GM15510 (cell line): Measurements from ENCODE around the gene CREB5.

Source experiments
- POLR2A ChIP-seq: IDR thresholded peaks from 3 replicates; pipeline ENCODE4 v1.6.1; 2011; ENCODE audit warnings: borderline replicate concordance; ENCODE audit not compliant: insufficient read length; ENCODE audit errors: extremely low read depth

The CREB5 gene

DNA sequence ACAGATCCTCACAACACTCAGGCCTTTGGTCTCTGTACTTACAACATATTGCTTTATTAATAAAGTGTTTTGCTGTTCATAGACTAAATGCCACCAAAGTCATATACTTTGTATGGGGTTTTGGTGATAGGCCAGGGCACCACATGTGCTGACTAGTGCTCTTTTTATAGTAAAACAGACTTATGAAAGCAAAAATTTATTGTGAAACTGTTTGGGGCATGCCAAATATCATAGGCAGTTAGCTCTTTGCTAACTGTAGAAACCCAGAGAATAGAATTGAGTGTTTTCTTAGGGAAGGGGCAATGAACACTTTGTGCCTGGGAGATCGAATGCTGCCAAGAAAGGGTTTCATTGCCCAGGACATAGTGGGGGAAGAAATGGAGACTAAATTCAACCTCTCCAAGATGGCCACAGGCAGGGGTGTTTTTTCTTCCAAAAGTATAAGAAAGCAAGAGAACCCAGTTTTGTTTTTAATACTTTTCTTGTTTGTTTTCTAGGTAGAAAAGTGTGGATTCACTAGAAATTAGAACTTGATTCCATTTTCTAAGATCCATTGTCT is 403.1 kb downstream of the CREB5 start:
- no peak for TF ChIP-seq POLR2A

DNA sequence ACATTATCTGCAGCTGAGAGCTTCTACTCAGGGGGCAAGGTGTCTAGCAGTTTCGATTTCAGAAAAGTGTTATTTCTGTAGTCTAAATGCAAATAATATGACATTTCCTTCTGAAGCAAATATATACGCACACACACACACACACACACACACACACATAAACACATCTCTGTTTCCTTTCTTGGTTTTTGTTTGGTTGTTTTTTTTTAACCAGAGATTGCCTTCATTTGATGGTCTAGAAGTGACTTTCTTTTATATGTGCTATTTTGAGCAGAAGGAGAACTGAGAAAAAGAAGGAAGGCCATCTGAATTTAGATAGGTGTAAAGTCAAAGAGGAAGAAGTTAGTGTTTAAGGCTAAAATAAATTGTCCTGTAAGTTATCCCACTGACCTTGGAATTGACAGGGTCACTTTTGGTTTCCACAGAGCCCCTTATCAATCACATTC is 403.6 kb downstream of the CREB5 start:
- TF ChIP-seq POLR2A: no peak

DNA sequence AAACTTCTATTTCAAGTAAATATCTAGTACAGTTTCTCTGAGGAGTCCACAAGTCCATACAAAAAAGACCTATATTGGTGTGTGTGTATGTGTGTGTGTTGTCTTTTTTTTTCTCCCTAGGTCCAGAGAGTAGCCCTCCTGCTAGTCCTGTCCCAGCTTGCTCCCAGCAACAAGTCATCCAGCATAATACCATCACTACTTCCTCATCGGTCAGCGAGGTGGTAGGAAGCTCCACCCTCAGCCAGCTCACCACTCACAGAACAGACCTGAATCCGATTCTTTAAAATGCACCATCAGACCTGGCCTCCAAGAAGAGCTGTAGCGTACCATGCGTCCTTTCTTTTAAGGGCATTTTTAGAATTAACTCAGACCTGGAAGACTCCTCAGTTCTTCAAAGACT is 406.7 kb downstream of the CREB5 start:
- no peak for TF ChIP-seq POLR2A

DNA sequence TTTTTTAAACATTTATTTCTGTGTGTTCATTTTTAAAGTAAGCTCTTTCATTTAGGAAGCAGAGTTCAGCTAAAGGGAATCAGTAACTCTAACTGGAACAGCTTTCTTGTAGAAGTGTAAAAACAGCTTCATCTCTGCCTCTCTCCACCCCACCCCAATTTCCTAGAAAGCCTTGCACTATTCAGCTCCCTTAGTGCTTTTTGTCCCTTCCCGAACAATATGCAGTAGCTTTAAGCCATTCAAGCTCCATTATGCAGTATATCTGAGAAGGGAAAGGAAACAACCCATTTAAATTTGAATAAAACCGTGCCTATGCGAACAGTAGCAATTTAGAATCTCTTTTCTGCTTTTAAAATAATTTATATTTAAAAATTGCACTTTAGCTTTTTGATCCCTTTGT is 411.3 kb downstream of the CREB5 start:
- TF ChIP-seq POLR2A: no peak

DNA sequence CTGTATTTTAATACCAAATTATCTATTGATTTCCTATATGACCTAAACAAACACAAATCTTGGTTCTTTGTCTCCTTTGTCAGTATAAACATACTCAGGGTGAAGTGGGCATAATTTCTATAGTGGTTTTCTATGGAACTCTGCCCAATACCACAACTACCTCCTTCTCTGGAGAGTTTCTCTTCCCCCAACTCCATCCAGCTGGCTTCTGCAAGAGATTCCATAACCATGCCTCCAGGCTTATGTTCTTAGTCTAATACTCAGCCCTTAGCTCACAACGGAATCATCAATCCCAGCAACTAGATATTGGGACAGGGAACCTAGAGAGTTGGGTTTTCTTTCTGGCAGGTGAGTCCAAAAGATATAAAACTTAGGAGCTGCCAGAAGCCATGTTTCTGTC is 418.5 kb downstream of the CREB5 start:
- no peak for TF ChIP-seq POLR2A

DNA sequence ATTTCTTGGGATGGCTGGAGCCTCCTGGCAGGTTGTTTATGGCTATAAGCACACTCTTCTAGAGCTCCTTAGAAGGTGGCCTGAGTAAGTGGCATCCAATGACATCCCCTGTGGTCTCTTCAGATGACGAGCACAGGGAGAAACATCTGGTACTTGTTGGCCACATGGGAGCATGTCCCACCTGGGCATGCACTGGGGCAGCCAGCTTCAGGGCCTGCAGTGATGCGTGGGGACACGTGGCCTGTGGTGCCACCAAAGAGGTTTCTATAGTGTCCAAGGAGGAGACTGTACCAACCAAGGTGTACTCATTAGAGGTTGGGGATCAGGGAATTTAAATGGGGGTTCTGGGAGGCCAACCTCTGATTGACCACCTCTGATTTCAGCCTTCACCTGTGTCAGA is 420.4 kb downstream of the CREB5 start:
- TF ChIP-seq POLR2A: no peak

DNA sequence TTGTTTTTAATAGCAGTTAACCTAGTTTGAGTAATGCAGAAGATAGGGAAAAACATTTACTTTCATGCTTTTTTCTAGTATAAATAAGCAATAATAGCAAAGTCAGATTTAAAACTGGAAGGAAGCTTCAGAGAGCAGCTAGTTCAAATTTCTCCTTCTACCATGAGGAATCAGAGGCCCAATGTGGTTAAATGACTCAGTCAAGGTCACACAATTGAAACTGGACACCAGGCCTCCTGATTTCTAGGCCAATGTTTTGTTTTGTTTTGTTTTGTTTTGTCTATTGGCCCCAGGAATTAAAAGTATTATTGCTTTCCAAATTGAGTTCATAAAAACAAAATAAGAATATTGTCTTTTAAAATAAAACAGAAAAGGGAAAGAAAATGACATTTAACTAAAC is 423.5 kb downstream of the CREB5 start:
- no peak for TF ChIP-seq POLR2A

DNA sequence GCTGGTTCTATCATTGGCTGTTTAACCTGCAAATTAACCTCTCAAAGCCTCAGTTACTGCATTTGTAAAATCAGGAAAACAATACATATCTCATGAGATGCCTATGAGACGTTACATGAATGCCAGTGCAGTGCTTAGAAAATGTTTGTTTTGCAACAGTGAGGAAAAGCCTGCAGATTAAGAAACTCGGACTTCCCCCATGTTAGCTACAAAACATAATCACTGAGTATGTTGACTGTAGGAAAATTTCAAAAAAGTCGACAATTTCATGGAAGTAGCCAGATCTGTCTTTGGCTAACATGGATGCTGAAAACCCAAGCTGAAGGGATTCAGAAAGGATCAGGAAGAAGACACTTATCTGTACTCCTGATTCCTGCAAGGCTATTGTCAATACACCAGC is 424.4 kb downstream of the CREB5 start:
- no peak for TF ChIP-seq POLR2A

DNA sequence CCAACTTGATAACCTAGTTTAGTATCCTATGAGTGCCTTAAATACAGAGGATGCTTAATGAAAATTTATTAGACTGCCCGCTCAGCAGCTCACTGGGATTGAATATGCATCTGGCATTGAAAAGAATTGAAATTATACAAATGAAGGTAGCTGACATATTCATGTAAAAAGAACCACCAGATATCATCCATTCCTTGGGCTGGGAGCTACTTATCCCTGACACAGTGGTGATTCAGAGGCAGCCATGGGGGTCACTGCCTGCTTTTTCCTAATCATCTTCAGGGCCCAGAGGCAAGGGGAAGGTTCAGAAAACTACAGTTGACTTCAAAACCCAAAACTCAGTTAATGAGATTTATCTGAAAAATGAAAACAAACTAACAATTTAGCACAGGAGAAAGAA is 424.9 kb downstream of the CREB5 start:
- TF ChIP-seq POLR2A: no peak

DNA sequence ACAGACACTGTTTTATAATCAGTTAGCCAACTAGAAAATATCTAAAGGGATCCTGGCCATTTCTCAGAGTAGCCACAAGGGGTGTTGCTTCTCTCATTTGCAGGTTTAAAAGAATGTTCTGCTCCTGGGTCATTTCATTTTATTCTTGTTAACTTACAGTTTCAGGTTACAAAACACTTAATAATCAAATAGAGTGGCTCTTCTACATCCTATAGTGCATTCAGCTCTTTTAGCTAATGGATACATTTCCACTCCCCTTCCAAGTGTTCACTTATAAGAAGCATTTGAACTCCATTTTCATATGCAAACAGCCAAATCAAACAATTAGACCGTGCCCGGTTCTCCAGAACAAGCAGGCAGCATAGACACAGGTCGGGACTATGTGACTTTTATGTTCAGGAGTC is 428.3 kb downstream of the CREB5 start:
- no peak for TF ChIP-seq POLR2A

DNA sequence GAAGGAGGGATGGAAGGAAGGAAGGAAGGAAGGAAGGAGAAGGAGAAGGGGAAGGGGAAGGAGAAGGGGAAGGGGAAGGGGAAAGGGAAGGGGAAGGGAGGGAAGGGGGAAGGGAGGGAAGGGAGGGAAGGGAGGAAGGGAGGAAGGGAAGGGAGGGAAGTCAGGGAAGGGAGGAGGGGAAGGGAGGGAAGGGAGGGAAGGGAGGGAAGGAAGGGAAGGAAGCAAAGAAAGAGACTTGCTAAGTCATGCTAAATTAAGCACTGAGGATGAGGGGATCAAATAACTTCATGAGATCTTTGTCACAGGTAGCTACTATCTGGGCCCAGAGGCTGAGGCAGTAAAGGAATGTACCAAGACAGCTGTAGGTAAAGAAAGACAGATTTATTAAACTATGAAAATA is 429.4 kb downstream of the CREB5 start:
- TF ChIP-seq POLR2A: no peak

DNA sequence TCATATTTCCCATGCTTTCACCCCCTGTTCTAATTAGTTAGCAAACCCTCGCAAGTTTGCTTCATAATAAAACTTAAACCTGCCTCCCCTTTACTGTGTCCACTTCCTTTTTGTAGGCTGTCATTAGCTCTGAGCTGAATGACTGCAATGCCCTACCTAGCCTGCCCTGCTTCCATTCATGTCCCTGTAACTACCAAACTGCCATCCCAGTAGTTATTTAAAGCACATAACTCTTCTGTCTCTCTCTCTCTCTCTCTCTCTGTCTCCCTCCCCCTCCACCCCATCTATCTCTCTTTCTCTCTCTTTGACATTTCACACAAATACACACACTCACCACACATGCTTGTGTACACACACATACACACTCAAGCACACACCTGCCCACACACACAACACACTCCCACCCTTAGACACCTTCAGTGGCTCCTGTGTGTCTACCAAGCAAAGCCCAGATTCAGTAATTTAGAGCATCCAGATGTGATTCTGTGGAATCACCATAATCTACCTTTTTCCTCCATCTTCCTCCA is 430.5 kb downstream of the CREB5 start:
- TF ChIP-seq POLR2A: no peak

DNA sequence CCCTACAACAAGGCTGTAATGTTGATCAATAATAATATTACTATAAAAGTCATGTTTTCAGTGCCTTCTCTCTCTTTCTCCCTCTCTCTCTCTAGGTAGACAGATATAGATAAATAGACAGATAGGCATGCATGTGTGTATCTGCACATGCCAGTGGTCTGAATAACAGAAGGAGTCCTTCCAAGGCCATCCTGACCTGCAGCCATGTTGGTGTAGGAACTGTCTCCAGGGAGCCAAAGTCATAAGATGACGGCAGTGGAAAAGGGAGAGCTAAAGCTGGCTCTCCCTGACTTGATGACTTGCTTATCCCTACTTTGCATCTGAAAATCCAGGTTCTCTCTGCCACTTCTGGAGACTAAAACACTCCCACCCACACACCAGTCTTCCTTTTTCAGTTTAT is 432.8 kb downstream of the CREB5 start:
- TF ChIP-seq POLR2A: no peak

DNA sequence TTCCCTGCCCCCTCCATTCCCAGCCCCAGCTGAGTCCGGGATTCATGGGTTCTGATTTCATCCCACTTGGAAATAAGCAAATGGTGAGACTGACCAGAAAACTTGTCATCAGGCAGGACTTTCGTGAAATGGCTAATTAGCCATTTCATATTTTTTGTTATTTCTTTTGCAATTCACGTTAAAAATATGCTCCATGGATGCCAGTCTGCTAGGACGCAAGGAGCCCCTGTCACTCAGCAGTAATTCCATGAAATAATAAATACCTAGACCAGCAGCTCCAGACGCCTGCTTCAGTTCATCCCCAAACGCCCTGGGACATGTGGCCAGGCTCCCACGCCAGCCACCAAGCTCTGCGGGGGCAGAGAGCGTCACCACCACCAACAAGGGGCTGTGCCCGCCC is 434.9 kb downstream of the CREB5 start:
- no peak for TF ChIP-seq POLR2A

DNA sequence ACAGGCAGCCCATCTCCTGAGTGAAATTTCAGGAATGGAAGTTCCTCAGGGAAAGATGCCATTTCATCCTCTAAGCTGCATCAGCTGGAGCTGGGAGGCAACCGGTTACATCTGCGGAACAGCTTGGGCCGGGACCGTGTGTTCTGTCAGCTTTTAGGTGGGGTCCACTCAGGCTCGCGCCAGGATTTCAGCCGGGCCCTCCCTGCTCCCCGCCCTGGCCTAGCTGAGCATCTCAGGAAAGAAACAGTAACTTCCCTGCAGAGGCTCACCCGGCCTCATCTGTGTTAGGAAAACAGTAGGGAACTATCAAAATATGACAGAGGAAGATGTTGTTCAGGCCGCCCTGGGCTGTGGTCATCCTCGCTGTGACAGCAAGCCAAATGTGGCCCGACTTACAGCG is 435.4 kb downstream of the CREB5 start:
- no peak for TF ChIP-seq POLR2A

DNA sequence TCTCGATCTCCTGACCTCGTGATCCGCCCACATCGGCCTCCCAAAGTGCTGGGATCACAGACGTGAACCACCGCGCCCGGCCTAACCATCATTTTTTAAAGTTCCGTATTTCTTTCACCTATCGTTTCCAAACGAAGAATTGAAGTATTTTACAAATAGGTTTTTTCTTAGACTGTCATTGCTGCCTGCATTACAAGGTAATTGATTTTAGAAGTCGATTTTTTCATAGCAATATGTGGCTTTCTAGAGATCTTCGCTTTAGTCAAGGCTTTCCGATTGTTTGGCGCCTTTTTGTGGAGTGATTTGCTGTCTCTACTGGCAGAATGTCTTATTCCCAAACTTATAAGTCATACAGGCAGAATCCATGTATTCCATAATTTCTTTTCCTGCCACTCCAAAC is 436.6 kb downstream of the CREB5 start:
- TF ChIP-seq POLR2A: no peak

DNA sequence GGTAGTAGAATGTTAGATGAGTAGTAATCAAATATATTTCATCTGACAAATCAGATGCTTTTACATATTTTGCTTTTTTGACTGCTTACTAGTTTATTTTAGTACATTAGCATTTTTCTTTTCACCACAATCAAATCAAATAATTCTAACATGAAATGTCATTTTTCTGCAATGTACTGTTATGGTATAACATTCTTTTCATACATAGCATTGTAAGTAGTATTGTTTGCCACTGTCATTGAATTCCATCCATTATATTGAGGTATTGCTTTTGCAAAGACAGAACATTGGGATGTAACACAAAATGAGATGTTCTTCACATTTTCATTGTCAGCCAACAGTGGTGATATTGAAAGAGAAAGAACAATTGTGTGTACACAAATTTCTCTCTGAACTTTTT is 438.4 kb downstream of the CREB5 start:
- no peak for TF ChIP-seq POLR2A
